Measurements from ENCODE around the gene SLC23A1. TPM values are rescaled to one million over a fixed set of nuclear protein-coding genes. Genes with fewer than 3 reads are reported as not detected.
"Not testable (repeated sequence)": the region's sequence is repeated elsewhere in the genome, so short reads cannot be mapped to it uniquely, and the experiment has no call there.

SLC23A1 gene
- total RNA-seq, 1 donor from 2014 or later = not detected

- ATAC-seq (no peak), DNase-seq (no peak)
- intact Hi-C loops (cut with micrococcal nuclease) = no loop called here
Observed at GRCh38 chr5:139378101-139378825, 4.8 kb downstream of the SLC23A1 start.

DNA sequence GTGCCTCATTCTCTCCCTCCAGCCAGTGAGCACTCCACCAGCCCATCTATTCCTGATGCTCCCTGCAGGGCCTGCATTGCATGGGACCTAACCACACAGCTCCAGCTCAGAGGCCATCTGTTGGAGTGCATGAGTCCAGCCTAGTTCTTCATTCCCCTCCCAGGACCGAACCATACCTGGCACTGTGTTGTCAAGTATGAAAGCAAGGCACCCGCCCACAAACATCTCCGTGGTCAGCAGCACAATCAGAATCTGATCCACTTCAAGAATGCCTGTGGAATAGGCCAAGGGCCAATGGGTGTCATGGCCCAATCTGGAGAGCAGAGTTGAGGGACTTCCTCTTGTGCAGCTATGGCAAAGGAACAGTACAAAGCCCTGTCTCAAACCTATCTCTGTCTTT is 5.9 kb downstream of the SLC23A1 start:
- ATAC-seq = no peak
- intact Hi-C loops (cut with micrococcal nuclease) = no loop called here
- no peak for DNase-seq

- intact Hi-C loops (cut with micrococcal nuclease) = no loop called here
- ATAC-seq = no peak
Observed at GRCh38 chr5:139376364-139376763, 6.7 kb downstream of the SLC23A1 start.

DNA sequence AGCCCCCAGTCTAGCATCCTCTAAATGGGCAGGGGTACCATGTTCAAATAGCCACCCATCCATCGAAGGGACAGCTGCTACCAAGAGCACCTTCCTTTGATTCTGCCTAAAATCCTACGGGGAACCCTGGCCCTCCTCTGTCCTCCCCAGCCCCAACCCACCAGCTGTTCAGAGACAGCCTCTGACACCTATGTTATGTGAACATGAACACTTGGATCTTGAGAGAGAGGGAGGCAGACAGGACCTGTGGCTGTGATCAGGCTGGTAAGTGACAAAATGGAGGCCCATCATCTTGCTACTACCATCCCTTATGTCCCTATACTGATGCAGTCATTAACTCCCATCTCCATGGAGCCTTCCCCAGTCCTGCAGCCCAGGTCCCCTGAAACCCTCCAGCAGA is 8.2 kb downstream of the SLC23A1 start:
- ATAC-seq (no peak), DNase-seq (no peak)

More at GRCh38 chr5:139376364-139376763, 6.7 kb downstream of the SLC23A1 start:
- DNase-seq = no peak

DNA sequence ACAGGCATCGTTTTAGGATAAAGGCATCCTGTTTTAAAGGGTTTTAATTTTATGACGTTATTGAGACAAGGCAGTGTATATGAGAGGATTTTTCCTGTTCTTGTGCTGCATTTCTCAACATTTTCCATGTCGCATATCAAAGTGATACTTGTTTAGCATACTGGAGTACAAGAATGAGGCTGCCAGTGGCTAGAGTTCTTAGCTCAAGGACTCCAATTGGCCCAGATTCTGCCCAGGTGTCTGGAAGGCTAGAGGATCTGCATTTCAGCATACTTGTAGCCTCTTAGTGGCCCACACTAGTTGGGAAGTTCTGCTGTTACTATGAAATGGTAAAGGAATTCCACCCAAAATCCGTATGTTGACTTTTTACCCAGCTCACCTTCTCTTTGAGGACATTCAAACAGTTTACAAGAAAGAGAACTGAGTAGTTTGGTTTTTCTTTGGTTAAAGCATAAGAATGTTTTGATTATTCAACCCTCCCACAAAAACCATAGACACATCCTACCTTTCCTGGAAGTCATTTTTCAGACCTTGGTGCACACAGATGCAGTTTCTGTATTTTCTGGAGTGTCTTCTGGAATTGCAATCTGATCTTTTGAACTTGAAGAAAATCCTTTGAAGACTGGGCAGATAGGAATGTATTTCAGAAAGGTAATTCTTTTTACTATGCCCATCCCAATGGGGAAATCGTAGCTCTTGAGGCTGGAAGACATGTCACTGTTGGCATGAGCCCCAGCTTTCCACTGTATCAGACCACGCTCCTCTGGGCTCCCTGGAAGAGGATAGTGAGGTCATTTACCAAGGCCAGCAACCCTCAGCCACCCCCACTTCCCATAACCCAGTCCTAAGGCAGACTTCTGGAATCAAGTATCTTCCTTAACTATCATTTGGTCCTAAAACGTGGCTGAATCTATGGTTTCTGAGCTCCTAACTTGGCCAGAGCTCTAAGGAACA is 11.3 kb downstream of the SLC23A1 start:
- intact Hi-C loops (cut with micrococcal nuclease) = no loop called here
- peak; percentile 69 for ATAC-seq
- no peak for DNase-seq

More for the DNA sequence above, 8.2 kb downstream of the SLC23A1 start:
- intact Hi-C loops (cut with micrococcal nuclease) = no loop called here

GRCh38 chr5:139369181-139369580 is 13.9 kb downstream of the SLC23A1 start:
- intact Hi-C loops (cut with micrococcal nuclease) = no loop called here
- DNase-seq (no peak), ATAC-seq (no peak)

GRCh38 chr5:139368613-139369012 is 14.5 kb downstream of the SLC23A1 start:
- ATAC-seq = peak; percentile 19
- no peak for DNase-seq
- intact Hi-C loops (cut with micrococcal nuclease) = no loop called here

GRCh38 chr5:139364466-139364865 is 18.6 kb downstream of the SLC23A1 start:
- intact Hi-C loops (cut with micrococcal nuclease) = no loop called here
- ATAC-seq = no peak
- no peak for DNase-seq

GRCh38 chr5:139363937-139364336 is 19.2 kb downstream of the SLC23A1 start:
- intact Hi-C loops (cut with micrococcal nuclease) = no loop called here
- ATAC-seq (no peak), DNase-seq (no peak)

DNA sequence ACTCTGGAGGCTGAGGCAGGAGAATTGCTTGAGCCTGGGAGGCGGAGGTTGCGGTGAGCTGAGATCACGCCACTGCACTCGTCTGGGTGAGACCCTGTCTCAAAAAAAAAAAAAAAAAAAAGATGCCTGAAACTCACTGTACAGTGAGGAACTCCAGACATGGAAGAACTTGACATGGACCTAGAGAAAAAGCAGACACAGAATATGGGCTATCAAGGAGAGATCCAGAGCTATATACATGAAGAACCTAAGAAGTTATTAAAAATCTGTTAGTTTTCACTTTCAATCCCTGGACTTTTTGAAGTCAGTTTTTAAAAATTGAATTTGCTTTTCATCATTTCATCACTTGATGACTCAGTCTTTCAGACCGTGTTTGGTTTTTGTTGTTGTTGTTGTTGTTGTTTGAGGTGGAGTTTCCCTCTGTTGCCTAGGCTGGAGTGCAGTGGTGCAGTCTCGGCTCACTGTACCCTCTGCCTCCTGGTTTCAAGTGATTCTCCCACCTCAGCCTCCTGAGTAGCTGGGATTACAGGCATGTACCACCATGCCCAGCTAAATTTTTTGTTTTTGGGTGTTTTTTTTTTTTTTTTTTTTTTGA is 21.2 kb downstream of the SLC23A1 start:
- no peak for ATAC-seq
- intact Hi-C loops (cut with micrococcal nuclease) = no loop called here
- no peak for DNase-seq

DNA sequence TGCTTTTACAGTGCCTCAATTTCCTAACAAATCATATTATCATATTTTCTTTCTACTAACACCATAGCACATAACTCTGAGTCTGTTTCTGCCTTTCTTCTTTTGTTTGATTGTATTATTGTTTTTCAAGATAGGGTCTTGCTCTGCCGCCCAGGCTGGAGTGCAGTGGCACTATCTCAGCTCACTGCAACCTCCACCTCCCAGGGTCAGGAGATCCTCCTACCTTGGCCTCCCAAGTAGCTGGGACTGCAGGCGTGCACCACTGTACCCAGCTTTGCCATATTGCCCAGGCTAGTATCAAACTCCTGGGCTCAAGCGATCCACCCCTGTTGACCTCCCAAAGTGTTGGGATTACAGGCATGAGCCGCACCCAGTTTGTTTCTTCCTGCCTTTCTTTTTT is 22.7 kb downstream of the SLC23A1 start:
- DNase-seq (no peak), ATAC-seq (no peak)
- intact Hi-C loops (cut with micrococcal nuclease) = no loop called here

- no peak for ATAC-seq
- no peak for DNase-seq
- intact Hi-C loops (cut with micrococcal nuclease) = no loop called here
Observed at GRCh38 chr5:139358064-139358463, 25.0 kb downstream of the SLC23A1 start.

DNA sequence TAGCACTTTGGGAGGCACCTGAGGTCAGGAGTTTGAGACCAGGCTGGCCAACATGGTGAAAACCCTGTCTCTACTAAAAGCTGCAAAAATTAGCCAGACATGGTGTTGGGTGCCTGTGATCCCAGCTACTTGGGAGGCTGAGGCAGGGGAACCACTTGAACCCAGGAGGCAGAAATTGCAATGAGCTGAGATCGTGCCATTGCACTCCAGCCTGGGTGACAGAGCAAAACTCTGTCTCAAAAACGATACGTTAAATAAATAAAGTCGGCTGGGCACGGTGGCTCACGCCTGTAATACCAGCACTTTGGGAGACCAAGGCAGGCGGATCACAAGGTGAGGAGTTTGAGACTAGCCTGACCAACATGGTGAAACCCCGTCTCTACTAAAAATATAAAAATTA is 27.2 kb downstream of the SLC23A1 start:
- intact Hi-C loops (cut with micrococcal nuclease); DNase-seq; ATAC-seq: not testable (repeated sequence)

DNA sequence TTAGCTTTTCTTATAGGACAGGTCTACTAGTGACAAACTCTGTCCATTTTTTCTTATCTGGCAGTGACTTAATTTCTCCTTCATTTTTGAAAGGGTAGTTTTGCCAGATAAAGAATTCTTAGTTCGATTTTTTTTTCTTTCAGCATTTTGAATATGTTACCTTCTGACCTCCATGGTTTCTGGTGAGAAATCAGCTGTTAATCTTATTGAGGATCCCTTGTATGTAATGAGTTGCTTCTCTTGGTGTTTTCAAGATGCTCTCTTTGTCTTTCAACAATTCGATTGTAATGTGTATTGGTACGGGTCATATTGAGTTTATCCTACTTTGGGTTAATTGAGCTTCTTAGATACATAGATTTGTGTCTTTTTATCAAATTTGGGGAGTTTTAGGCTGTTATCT is 28.9 kb downstream of the SLC23A1 start:
- ATAC-seq (no peak), DNase-seq (no peak)
- intact Hi-C loops (cut with micrococcal nuclease) = no loop called here

DNA sequence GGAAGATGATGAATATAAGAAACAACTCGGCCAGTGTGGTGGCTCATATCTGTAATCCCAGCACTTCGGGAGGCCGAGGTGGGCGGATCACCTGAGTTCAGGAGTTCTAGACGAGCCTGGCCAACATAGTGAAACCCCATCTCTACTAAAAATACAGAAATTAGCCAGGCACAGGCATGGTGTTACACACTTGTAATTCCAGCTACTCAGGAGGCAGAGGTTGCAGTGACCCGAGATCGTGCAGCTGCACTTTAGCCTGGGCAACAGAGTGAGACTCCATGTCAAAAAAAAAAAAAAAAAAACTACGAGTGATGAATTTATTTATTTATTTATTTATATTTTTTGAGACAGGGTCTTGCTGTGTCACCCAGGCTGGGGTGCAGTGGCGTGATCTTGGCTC is 35.2 kb downstream of the SLC23A1 start:
- DNase-seq; intact Hi-C loops (cut with micrococcal nuclease); ATAC-seq: not testable (repeated sequence)

DNA sequence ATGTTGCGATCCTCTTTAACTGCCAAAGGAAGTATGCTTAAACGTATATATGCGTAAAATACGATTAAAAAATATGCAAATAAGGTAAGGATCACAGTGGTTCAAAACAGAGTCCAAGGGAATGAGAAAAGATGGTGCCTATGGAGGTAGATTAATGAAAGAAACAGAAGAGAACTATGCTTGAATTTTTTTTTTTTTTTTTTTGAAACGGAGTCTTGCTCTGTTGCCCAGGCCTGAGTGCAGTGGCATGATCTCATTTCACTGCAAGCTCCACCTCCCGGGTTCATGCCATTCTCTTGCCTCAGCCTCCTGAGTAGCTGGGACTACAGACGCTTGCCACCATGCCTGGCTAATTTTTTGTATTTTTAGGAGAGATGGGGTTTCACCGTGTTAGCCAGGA is 37.7 kb downstream of the SLC23A1 start:
- DNase-seq; ATAC-seq; intact Hi-C loops (cut with micrococcal nuclease): not testable (repeated sequence)

DNA sequence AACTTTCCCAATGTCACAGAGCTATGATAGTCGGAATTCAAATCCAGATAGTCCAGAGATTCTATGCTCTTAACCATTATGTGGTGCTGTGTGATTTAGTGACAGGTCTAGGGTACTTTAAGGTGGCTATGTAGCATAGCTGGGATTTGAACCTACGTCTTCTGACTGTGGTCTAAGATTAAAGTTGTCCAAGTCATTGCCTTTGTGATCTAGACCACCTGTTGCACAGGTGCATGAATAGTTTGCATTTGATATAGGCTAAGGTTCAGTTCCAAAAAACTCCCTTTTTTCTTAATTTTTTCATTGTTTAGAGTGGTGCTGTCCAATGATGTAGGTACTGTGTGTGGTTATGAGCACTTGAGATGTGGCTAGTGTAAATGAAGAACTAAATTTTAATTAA is 38.9 kb downstream of the SLC23A1 start:
- DNase-seq = no peak
- no peak for ATAC-seq
- intact Hi-C loops (cut with micrococcal nuclease) = no loop called here

DNA sequence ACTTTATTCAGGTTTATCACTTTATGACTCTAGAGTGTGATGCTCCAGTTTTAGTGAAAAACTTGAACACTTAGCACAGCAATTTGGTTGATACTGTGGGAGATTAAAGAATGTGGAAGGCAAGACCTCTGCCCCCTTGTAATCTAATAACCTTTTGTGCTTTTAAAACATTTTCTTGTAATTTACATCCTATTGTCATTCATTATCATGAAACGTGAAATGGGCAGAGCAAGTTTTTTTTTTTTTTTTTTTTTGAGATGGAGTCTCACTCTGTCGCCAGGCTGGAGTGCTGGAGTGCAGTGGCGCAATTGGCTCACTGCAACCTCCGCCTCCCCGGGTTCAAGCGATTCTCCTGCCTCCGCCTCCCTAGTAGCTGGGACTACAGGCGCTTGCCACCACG is 39.6 kb downstream of the SLC23A1 start:
- DNase-seq (no peak), ATAC-seq (no peak)
- intact Hi-C loops (cut with micrococcal nuclease) = no loop called here

- ATAC-seq (no peak), DNase-seq (no peak)
- intact Hi-C loops (cut with micrococcal nuclease) = no loop called here
Observed at GRCh38 chr5:139342423-139342723, 40.7 kb downstream of the SLC23A1 start.

Measured in left ventricle myocardium superior (tissue), 1 donor.